WTC11 (cell line): ENCODE results near the gene RPL9. TPM values are rescaled to one million over a fixed set of nuclear protein-coding genes. Genes with fewer than 3 reads are reported as not detected.
A peak's percentile ranks its signal among the peaks of the same experiment; 100 is the strongest.

Experiments used
- ATAC-seq: fragments of 200-7000 bp; cut with Tn5 transposase; 2 replicates; pipeline ENCODE4 v1.10.0; 2021; ENCODE audit warnings: mild to moderate bottlenecking, moderate library complexity
- CTCF ChIA-PET: fragments of 300-600 bp; sonication (Branson Sonifier 250); formaldehyde crosslinking; loops from one replicate; lab custom pipeline; 2021; ENCODE audit warnings: antibody characterized with exemption; lab: Charles Lee
- POLR2A ChIA-PET: fragments of 350-600 bp; sonication (Branson Sonifier 250); formaldehyde crosslinking; loops from one replicate; lab custom pipeline; 2021; ENCODE audit warnings: antibody characterized with exemption; lab: Charles Lee
- DNase-seq: peaks from one replicate; pipeline ENCODE4 v3.0.0; 2021; ENCODE audit warnings: low spot score
- H3K27ac Mint-ChIP-seq: 2 replicates; pipeline ENCODE4 v1.8.0; 2021; ENCODE audit warnings: mixed read lengths
- H3K27me3 Mint-ChIP-seq: 2 replicates; pipeline ENCODE4 v1.8.0; 2021; ENCODE audit warnings: low read depth, mild to moderate bottlenecking, moderate library complexity, mixed read lengths
- H3K36me3 Mint-ChIP-seq: 2 replicates; pipeline ENCODE4 v1.8.0; 2021; ENCODE audit warnings: mixed read lengths
- H3K4me1 Mint-ChIP-seq: 2 replicates; pipeline ENCODE4 v1.8.0; 2022; ENCODE audit warnings: mixed read lengths
- H3K4me3 Mint-ChIP-seq: 2 replicates; pipeline ENCODE4 v1.8.0; 2021; ENCODE audit warnings: mild to moderate bottlenecking, moderate library complexity, mixed read lengths
- H3K9me3 Mint-ChIP-seq: 2 replicates; pipeline ENCODE4 v1.8.0; 2021; ENCODE audit warnings: mixed read lengths
- AR ChIP-seq: fragments of 250-450 bp; sonication (Bioruptor Pico); IDR thresholded peaks from 2 replicates; pipeline ENCODE4 v1.9.0; 2021; ENCODE audit warnings: mild to moderate bottlenecking
- ATF1 ChIP-seq: sonication (generic); formaldehyde crosslinking; IDR thresholded peaks from 2 replicates; pipeline ENCODE4 v1.8.1; 2023; ENCODE audit warnings: mild to moderate bottlenecking, moderate library complexity, missing genetic modification reagents
- ATF2 ChIP-seq: sonication (generic); formaldehyde crosslinking; IDR thresholded peaks from 2 replicates; pipeline ENCODE4 v1.8.1; 2022; ENCODE audit warnings: low read depth, missing genetic modification reagents, borderline replicate concordance
- ATF6 ChIP-seq: sonication (generic); formaldehyde crosslinking; IDR thresholded peaks from 2 replicates; pipeline ENCODE4 v1.8.1; 2023; ENCODE audit warnings: mild to moderate bottlenecking, missing genetic modification reagents
- CBFB ChIP-seq: sonication (generic); formaldehyde crosslinking; IDR thresholded peaks from 2 replicates; pipeline ENCODE4 v1.8.1; 2022; ENCODE audit warnings: mild to moderate bottlenecking, low read depth, missing genetic modification reagents
- CREB1 ChIP-seq: sonication (generic); formaldehyde crosslinking; IDR thresholded peaks from 2 replicates; pipeline ENCODE4 v1.8.0; 2023; ENCODE audit warnings: mild to moderate bottlenecking, missing genetic modification reagents
- E2F1 ChIP-seq: sonication (generic); formaldehyde crosslinking; IDR thresholded peaks from 2 replicates; pipeline ENCODE4 v1.8.0; 2022; ENCODE audit warnings: mild to moderate bottlenecking, missing genetic modification reagents
- ELF4 ChIP-seq: sonication (generic); formaldehyde crosslinking; IDR thresholded peaks from 2 replicates; pipeline ENCODE4 v1.8.1; 2022; ENCODE audit warnings: low read depth, mild to moderate bottlenecking, moderate library complexity, missing genetic modification reagents
- FOXP4 ChIP-seq: sonication (generic); formaldehyde crosslinking; IDR thresholded peaks from 2 replicates; pipeline ENCODE4 v1.8.0; 2022; ENCODE audit warnings: mild to moderate bottlenecking, missing genetic modification reagents
- GRHL2 ChIP-seq: fragments of 250-450 bp; sonication (Bioruptor Pico); IDR thresholded peaks from 2 replicates; pipeline ENCODE4 v1.8.0; 2022; ENCODE audit warnings: mild to moderate bottlenecking, moderate library complexity; ENCODE audit not compliant: insufficient replicate concordance, severe bottlenecking
- MXD4 ChIP-seq: fragments of 250-450 bp; sonication (Bioruptor Pico); IDR thresholded peaks from 2 replicates; pipeline ENCODE4 v1.8.0; 2021; ENCODE audit warnings: mild to moderate bottlenecking, moderate library complexity, borderline replicate concordance
- NFE2L1 ChIP-seq: sonication (generic); formaldehyde crosslinking; IDR thresholded peaks from 2 replicates; pipeline ENCODE4 v1.8.1; 2023; ENCODE audit warnings: missing genetic modification reagents
- NFYB ChIP-seq: sonication (generic); formaldehyde crosslinking; conservative IDR thresholded peaks from 2 replicates; pipeline ENCODE4 v1.8.0; 2022; ENCODE audit warnings: low read depth, missing genetic modification reagents
- USF1 ChIP-seq: sonication (generic); formaldehyde crosslinking; IDR thresholded peaks from 2 replicates; pipeline ENCODE4 v1.8.0; 2022; ENCODE audit warnings: mild to moderate bottlenecking, missing genetic modification reagents
- ZNF121 ChIP-seq: sonication (generic); formaldehyde crosslinking; IDR thresholded peaks from 2 replicates; pipeline ENCODE4 v1.8.0; 2023; ENCODE audit warnings: missing genetic modification reagents
- ZNF317 ChIP-seq: sonication (generic); formaldehyde crosslinking; IDR thresholded peaks from 2 replicates; pipeline ENCODE4 v1.8.1; 2023; ENCODE audit warnings: low read depth, mild to moderate bottlenecking, moderate library complexity, missing genetic modification reagents, borderline replicate concordance
- ZNF671 ChIP-seq: fragments of 250-450 bp; sonication (Bioruptor Pico); IDR thresholded peaks from 2 replicates; pipeline ENCODE4 v1.8.0; 2021; ENCODE audit warnings: mild to moderate bottlenecking
- ZSCAN18 ChIP-seq: fragments of 250-450 bp; sonication (Bioruptor Pico); IDR thresholded peaks from 2 replicates; pipeline ENCODE4 v2.1.2; 2022; ENCODE audit warnings: mild to moderate bottlenecking, moderate library complexity
- total RNA-seq: library from RNA; stranded (reverse); gene quantifications from 3 replicates; pipeline ENCODE4 v1.2.3, GENCODE V29; 2021

Gene RPL9
- total RNA-seq, 1 experiment from 2014 or later: 1,191 TPM

- ChIA-PET POLR2A (no interaction called here), CTCF (no interaction called here)
- Mint-ChIP-seq H3K27me3 (no peaks in the 10 kb centered on the region), H3K4me3 (no peak overlapping the region), H3K36me3 (peaks cover 67% of the 10 kb centered on the region), H3K9me3 (no peaks in the 10 kb centered on the region), H3K4me1 (peaks cover 32% of the 10 kb centered on the region), H3K27ac (peak overlapping the region; percentile 8)
- DNase-seq (no peak), ATAC-seq (no peak)
- TF ChIP-seq CBFB (no peak), NFE2L1 (CRISPR knock-in tag) (no peak), NFYB (CRISPR knock-in tag) (no peak), ZSCAN18 (CRISPR knock-in tag) (no peak), CREB1 (no peak), ELF4 (CRISPR knock-in tag) (no peak), ZNF121 (CRISPR knock-in tag) (no peak), MXD4 (CRISPR knock-in tag) (no peak), FOXP4 (no peak), AR (CRISPR knock-in tag) (no peak), USF1 (no peak), ZNF671 (CRISPR knock-in tag) (no peak; the same call in 1 of the 2 replicates), GRHL2 (CRISPR knock-in tag) (no peak), ATF6 (CRISPR knock-in tag) (no peak), ZNF317 (CRISPR knock-in tag) (no peak), E2F1 (CRISPR knock-in tag) (no peak), ATF2 (no peak), ATF1 (CRISPR knock-in tag) (no peak)
Measured at GRCh38 chr4:39452153-39452859, 6.4 kb downstream of the RPL9 start.
